Posterior vena cava (tissue), 2 donors: ENCODE data around the gene KCNH5. TPM values are rescaled to one million over a fixed set of nuclear protein-coding genes. Genes with fewer than 3 reads are reported as not detected.

Experiments used
- DNase-seq: peaks from one replicate; pipeline ENCODE4 v3.0.0-alpha.2; 2020; ENCODE audit warnings: low spot score
- intact Hi-C, 2 donors: fragments of 100-400 bp; cut with DNase I; formaldehyde crosslinking; loops; one replicate each; pipeline versions ENCODE4 v1.14.1 to v1.14.2; 2022 to 2023
- total RNA-seq, 2 donors: library from RNA; stranded (reverse); fragmentation: NEBNext Ultra II Directional; extraction: Animal tissue kit (Norgen Biotek cat#: 25700); gene quantifications; one replicate each; pipeline ENCODE4 v1.2.1, GENCODE V29; 2021
- donor health status: DM: yes; HTN: yes; CAD: no.
- donor health status: DM: yes; HTN: yes; CAD: no.

KCNH5 gene
- total RNA-seq, 2 donors from 2014 or later = not detected

- no peak for DNase-seq
- intact Hi-C loops = no loop called here
Observed at GRCh38 chr14:63012171-63012570, 33.1 kb downstream of the KCNH5 start.

GRCh38 chr14:63011623-63012022 is 33.6 kb downstream of the KCNH5 start:
- intact Hi-C loops = no loop called here

GRCh38 chr14:63009495-63009894 is 35.8 kb downstream of the KCNH5 start:
- intact Hi-C loops = no loop called here
- no peak for DNase-seq

More at GRCh38 chr14:63011623-63012022, 33.6 kb downstream of the KCNH5 start:
- no peak for DNase-seq

DNA sequence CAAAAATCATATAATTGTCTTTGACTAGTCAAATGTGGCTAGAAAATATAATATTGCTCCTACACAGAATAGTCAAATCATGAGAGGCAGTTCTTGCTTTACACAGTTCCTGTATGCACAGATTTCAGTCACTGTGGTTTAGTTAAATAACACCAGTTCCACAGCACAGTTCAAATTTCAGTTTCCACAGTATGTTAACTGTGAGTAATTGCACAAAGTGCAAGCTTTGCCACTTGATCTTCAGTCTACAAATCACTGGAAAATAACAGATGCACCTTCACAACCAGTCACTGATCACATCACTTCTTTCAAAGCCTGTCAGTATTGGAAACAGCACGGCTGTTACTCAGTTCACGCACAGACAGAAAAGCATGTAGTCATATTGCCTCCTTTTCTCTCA is 38.7 kb downstream of the KCNH5 start:
- intact Hi-C loops = no loop called here
- DNase-seq = no peak

DNA sequence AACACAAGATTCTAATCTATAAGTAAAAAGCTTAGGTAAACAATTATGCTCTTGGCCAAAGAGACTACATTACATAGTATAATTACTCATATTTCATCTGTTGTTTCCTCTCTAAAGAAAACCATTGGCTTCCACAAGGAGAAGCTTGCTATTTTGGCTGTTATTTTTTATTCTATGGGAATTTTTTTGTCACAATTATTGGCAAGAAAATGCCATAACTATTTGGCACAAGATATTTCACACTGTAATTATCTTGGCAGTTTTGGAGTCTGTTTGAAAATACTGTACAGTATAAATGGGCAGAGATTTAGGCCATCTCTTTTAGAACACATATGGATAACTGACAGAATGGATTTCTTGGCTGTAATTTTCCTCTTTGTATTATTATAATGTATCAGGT is 51.2 kb downstream of the KCNH5 start:
- DNase-seq = no peak
- intact Hi-C loops = no loop called here

GRCh38 chr14:62988967-62989366 is 56.3 kb downstream of the KCNH5 start:
- intact Hi-C loops = no loop called here
- DNase-seq = no peak

- no peak for DNase-seq
- intact Hi-C loops = no loop called here
Observed at GRCh38 chr14:62983821-62984220, 61.4 kb downstream of the KCNH5 start.

DNA sequence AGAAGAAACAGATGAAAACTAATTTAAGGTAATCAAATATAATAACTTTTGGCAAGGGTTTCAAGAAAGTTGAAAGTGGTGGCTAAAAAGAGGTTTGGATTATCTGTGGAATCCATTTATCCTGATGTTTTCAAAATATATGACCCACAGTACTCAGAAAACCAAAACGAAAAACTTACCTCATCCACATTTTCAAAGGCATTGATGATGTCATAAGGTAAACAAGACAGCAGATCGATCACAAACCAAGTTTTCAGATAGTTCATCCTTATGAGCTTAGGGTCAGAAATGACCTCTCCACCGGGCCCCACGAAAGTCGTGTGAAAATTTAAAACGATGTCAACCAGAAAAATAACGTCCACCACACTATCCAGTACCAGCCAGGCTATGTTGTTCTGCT is 64.6 kb downstream of the KCNH5 start:
- intact Hi-C loops = no loop called here
- no peak for DNase-seq

GRCh38 chr14:62957562-62957961 is 87.7 kb downstream of the KCNH5 start:
- DNase-seq = no peak
- intact Hi-C loops = no loop called here

GRCh38 chr14:62956413-62956812 is 88.8 kb downstream of the KCNH5 start:
- intact Hi-C loops = no loop called here
- DNase-seq = no peak

DNA sequence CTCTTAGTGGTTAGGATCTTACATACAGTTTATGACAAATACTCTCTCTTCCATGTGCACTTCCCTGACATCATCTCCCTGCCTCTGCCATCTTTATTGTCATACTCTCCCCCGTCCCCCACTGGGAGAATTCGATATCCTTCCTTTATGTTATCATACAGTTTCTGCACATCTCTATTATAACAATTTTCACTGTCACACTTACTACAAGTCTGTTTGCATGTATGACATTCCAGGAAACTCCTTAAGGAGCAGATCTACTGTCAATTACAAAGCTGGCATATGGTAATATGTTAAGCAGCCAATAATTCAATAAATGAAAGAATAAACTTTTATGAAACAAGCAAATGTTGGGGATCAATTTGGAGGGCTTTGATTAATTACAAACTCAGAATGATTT is 91.1 kb downstream of the KCNH5 start:
- no peak for DNase-seq
- intact Hi-C loops = no loop called here

- intact Hi-C loops = no loop called here
- DNase-seq = no peak
Observed at GRCh38 chr14:62952226-62952625, 93.0 kb downstream of the KCNH5 start.

DNA sequence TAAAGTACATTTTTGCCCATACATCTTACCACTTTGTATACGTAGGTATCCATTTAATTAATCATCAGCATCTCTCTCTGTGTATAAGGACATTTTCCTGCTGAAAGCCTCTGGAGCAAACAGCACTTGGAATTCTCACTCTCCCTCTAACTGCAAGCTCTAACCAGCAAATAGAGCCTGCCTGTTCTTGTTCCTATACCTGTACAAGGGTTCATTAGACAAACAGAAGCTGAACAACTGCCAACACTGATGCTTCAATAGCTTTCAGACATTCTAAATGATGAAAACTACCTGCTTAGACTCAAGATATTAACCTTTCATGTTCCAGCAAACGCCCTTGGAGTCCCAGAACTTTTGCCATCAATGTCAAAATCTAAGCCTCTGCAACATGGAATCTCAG is 98.0 kb downstream of the KCNH5 start:
- DNase-seq = no peak
- intact Hi-C loops = no loop called here

DNA sequence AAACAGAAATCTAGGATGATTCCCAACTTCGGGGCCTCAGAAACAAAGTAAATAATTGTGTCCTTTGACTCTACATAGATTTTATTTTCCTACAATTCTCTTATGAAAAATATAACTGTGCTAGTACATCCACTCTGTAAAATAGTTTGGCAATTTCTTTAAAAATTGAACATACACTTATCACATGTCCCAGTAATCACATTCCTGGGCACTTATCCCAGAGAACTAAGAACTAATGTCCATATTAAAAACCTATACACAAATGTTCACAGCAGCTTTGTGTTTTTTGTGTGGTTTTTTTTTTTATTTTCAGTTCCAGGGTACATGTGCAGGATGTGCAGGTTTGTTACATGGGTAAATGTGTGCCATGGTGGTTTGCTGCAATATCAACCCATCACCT is 99.0 kb downstream of the KCNH5 start:
- DNase-seq = no peak
- intact Hi-C loops = no loop called here

DNA sequence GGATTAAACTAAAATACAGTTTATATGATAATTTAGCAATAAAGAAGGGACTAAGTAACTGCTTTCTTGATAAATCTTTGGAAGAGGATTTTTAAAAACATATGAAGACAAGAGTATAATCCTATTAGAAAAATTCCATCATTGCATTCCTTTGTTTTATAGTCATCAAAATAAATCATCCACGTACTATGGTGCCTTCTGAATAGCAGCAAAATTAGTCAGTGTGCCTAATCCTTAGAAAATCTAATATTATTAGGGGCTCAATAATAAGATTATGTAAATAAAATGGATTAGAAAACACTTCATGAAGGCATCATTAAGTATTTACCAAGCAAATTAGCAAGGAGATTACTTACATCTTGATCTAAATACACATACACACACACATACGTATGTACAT is 102.1 kb downstream of the KCNH5 start:
- intact Hi-C loops = no loop called here
- no peak for DNase-seq

GRCh38 chr14:62939970-62940369 is 105.3 kb downstream of the KCNH5 start:
- DNase-seq = no peak
- intact Hi-C loops = no loop called here

- DNase-seq = no peak
- intact Hi-C loops = no loop called here
Observed at GRCh38 chr14:62938778-62939177, 106.5 kb downstream of the KCNH5 start.

DNA sequence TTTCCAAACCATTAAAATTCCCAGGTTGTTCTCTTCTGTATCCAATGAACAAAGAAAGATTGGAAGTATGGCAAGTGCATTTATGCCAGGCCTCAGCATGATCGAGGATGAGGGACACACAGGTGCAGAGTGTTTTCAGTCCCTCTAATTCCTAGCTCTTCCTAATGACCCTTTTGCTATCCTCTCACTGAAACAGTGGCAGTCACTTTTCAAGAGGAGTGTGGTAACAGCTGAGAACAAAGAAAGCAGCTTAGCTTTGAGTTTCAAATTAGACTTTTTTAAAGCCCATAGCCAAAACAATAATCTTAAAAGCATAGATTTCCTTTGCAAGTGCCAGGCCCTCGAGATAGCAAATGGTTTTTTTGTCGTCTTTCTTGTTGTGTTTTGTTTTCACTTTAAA is 110.8 kb downstream of the KCNH5 start:
- intact Hi-C loops = no loop called here
- no peak for DNase-seq

DNA sequence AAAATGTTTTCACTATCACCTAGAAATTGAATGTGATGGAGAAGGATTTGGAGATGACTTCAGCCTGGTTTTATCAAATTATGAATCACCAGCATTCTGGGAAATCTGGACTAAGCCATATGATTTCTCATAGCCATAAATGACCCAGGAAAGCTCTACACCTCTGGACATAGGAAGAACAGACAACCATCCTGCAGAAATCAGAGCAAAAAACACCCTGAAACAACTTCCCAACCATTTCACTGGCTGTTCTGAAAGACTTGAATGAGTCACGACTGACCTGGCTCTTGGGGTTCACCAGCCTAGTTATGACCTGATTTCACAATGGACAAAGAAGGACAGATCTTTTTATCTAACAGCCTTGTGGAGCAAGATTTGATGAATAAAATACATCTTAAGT is 123.8 kb downstream of the KCNH5 start:
- intact Hi-C loops = no loop called here
- no peak for DNase-seq

- DNase-seq = no peak
- intact Hi-C loops = no loop called here
Observed at GRCh38 chr14:62916551-62916950, 128.7 kb downstream of the KCNH5 start.

- intact Hi-C loops = no loop called here
- DNase-seq = no peak
Observed at GRCh38 chr14:62914873-62915272, 130.4 kb downstream of the KCNH5 start.

DNA sequence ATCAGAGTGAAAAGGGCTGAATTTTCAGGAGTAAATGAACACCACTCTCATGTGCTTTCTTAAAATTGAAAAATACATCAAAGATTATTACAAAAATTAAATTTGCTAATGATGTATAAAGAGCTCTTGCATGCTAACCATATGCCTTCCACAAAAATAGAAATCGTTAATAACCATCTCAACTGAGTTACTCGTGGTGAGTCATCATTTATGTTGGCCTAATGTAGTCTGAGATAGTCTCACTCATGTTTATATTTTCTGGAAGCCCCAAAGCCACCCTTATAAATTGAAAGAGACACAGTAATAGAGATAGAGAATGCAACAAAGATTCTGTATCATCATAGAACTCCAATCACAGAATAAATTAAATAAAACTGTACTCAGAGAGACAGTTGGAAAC is 131.2 kb downstream of the KCNH5 start:
- DNase-seq = no peak
- intact Hi-C loops = no loop called here
